Measurements from ENCODE around the gene MBTPS2.

Gene MBTPS2

DNA sequence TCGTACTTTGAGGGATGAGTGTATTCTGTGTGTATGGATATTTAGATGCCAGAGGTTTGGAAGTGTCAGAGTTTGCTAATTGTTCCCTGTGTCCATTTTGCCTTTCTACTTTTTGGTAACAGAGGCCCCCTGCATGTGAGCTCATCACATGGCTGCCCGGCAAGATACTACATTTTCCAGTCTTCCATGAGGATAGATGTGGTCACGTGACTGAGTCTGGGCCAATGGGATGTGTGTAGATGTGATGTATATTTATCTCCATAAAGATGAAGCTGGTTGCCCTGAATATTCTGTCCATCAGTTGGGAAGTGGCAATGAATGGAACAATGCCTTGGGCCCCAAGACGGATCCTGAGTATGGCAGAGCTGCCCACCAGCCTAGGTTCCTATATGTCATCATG is 72.1 kb downstream of the MBTPS2 start:
- no peak for TF ChIP-seq ZFX (IDR thresholded peaks at IDR 0.05; ENCODE audit: borderline replicate concordance)
- TF ChIP-seq, protein P1, sequence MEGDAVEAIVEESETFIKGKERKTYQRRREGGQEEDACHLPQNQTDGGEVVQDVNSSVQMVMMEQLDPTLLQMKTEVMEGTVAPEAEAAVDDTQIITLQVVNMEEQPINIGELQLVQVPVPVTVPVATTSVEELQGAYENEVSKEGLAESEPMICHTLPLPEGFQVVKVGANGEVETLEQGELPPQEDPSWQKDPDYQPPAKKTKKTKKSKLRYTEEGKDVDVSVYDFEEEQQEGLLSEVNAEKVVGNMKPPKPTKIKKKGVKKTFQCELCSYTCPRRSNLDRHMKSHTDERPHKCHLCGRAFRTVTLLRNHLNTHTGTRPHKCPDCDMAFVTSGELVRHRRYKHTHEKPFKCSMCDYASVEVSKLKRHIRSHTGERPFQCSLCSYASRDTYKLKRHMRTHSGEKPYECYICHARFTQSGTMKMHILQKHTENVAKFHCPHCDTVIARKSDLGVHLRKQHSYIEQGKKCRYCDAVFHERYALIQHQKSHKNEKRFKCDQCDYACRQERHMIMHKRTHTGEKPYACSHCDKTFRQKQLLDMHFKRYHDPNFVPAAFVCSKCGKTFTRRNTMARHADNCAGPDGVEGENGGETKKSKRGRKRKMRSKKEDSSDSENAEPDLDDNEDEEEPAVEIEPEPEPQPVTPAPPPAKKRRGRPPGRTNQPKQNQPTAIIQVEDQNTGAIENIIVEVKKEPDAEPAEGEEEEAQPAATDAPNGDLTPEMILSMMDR (IDR thresholded peaks at IDR 0.05) = no peak
- no peak overlapping the region for H3K27ac ChIP-seq

DNA sequence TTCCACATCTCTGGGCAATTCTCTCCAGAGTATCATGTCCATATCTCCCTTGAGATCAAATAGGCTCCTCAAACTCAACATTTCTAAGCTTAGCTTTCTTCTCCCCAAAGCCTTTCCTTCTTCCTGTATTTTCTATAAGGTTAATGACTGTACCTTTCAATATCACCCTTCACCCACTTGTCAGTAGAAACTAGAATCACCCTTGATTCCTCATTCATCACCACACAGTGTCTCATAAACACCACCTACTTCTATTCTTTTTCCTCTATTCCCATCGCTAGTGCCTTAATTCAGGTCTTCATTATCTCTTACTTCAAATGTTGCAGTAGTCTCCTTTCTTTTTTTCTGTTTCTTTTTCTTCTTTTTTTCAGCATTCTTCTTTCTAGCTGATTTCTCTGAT is 72.8 kb downstream of the MBTPS2 start:
- H3K27ac ChIP-seq = no peak overlapping the region
- TF ChIP-seq ZFX (IDR thresholded peaks at IDR 0.05; ENCODE audit: borderline replicate concordance) = no peak
- TF ChIP-seq, protein P1 (IDR thresholded peaks at IDR 0.05) = no peak

DNA sequence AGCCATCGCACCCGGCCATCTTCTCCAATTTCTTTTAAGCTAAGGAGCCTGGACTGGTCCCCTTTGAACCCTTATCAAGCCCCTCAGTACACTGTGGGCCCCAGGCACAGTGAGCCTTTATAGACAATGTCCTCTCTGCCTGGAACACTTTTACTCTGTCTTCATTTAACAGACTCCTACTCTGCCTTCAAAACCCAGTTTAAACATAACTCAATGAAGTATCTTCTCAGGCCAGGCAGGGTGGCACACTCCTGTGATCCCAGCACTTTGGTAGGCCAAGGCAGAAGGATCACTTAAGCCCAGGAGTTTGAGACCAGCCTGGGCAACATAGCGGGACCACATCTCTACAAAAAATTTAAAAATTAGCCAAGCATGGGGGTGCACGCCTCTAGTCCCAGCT is 73.6 kb downstream of the MBTPS2 start:
- H3K27ac ChIP-seq = no peak overlapping the region
- TF ChIP-seq, protein P1 (IDR thresholded peaks at IDR 0.05) = no peak
- TF ChIP-seq ZFX (IDR thresholded peaks at IDR 0.05; ENCODE audit: borderline replicate concordance) = no peak

DNA sequence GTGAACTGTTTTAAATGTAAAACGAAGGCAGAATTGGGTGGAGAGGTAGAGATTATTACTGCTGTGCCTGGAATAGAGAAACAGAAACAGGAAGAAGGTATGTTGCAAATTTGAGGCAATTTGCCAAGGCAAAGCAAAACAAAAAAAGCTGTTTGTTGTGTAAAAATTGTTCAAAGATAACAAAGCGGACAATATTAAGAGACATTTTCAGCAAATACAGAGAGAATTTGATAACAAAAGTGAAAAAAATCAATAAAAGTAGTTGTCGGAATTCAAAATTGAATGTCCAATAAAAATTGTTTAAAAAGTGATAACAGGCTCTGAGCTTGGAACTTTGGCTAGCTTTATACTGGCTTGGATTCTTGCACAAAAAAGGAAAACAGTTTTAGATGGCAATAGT is 86.7 kb downstream of the MBTPS2 start:
- no peak overlapping the region for H3K27ac ChIP-seq
- TF ChIP-seq, protein P1 (IDR thresholded peaks at IDR 0.05) = no peak
- no peak for TF ChIP-seq ZFX (IDR thresholded peaks at IDR 0.05; ENCODE audit: borderline replicate concordance)

DNA sequence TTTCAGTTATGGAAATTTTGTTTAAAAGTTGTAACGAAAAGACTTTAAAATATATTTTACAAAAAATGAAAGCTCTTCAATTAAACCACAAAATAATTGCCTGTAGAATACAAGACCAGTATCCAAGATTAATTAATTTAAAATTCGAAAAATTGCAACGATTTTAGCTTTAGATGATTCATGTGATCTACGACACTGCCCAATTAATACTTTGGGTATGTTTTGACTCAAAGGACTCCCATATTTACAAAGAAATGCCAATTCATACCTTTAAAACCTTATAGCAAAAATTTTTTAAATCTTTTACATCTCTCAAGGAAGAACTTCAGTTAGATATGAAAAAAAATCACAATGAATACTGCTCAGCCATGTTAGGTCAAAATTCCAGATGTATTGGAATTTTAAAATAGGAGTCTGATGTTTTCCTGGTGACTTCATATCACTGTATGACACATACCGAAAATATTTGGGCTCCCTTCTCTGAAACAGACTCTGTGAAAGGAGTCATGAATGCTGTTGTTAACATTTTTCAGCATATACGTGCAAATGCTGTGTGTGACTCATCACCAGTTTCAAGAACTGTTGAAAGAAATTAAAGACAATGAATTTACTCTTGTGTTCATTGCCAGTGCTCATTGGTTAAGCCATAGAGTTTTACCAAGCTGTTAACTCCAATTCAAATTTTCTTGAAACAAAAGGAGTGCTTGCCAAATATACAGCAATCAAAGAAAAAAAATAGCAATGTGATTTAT is 87.3 kb downstream of the MBTPS2 start:
- TF ChIP-seq ZFX (IDR thresholded peaks at IDR 0.05; ENCODE audit: borderline replicate concordance) = no peak
- TF ChIP-seq, protein P1 (IDR thresholded peaks at IDR 0.05) = no peak
- no peak overlapping the region for H3K27ac ChIP-seq

DNA sequence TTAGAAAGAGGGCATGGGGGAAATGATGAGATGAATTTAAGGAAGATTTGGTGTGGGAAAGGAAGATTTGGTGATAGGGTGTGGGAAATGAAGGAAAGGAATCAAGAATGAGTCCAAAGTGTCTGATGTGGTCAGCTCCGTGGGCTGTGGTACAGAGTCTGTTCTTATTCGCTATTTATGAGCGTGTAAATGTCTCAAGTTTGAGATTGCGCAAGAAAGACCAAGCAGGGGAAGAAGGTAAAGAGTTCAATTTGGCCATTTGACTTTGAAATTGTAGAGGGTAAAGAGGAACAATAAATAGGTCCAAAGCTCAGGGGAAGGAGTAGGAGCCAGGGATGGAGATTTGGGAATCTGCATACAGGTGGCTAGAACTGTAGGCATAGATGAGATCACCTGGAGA is 89.8 kb downstream of the MBTPS2 start:
- no peak overlapping the region for H3K27ac ChIP-seq
- no peak for TF ChIP-seq ZFX (IDR thresholded peaks at IDR 0.05; ENCODE audit: borderline replicate concordance)
- TF ChIP-seq, protein P1 (IDR thresholded peaks at IDR 0.05) = no peak

DNA sequence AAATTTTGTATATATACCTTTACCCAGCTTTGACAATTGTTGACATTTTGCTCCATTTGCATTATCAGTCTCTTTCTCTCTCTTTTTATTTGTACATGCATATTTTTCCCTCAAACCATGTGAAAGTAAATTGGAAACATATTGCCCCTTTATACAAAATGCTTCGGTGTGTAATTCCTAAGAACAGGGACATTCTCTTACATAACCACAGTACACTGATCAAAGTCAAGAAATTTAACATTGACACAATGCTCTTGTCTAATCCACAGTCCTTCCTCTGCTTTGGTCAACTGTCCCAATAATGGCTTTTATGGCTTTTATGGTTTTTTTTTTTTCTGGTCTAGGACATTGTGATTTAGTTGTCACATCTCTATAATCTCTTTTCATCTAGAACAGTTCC is 91.6 kb downstream of the MBTPS2 start:
- no peak overlapping the region for H3K27ac ChIP-seq
- TF ChIP-seq, protein P1 (IDR thresholded peaks at IDR 0.05) = no peak
- no peak for TF ChIP-seq ZFX (IDR thresholded peaks at IDR 0.05; ENCODE audit: borderline replicate concordance)

Data from 22Rv1 (cell line).